GM19468 (cell line): ENCODE measurements around the gene CES3.
A peak's percentile ranks its signal among the peaks of the same experiment; 100 is the strongest.
"Not testable (repeated sequence)": the region's sequence is repeated elsewhere in the genome, so short reads cannot be mapped to it uniquely, and the experiment has no call there.

Experiments
- ATAC-seq: cut with Tn5 transposase; IDR thresholded peaks from one replicate; pipeline ENCODE4 v1.9.1; 2021; ENCODE audit warnings: mild to moderate bottlenecking, moderate library complexity, moderate number of reproducible peaks; ENCODE audit not compliant: unreplicated experiment; ENCODE audit errors: extremely low read depth

CES3 gene

DNA sequence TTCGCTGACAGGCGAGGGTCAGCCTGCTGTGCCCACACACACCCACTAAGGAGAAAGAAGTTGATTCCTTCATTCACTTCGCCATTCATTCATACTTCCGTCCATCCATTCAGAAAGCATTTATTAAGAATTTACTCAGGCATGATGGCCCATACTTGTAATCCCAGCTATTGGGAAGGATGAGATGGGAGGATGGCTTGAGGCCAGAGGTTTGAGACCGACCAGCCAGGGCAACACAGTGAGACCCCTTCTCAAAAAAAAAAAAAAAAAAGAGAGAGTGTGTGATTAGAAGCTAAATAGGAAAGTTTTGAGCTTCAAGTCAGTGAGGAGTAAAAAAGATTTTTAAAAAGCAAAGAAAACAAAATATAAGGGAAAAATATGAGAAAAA, 17.0 kb upstream of the CES3 start:
- no peak for ATAC-seq

GRCh38 chr16:66944971-66945370, 16.1 kb upstream of the CES3 start:
- not testable (repeated sequence) for ATAC-seq

GRCh38 chr16:66945939-66946338, 15.1 kb upstream of the CES3 start:
- ATAC-seq: no peak

- no peak for ATAC-seq
Observed at GRCh38 chr16:66946541-66946940, 14.5 kb upstream of the CES3 start.

- no peak for ATAC-seq
Observed at GRCh38 chr16:66946974-66947301, 14.1 kb upstream of the CES3 start.

- peak; percentile 37 for ATAC-seq
Observed at GRCh38 chr16:66947302-66948065, 13.6 kb upstream of the CES3 start.

DNA sequence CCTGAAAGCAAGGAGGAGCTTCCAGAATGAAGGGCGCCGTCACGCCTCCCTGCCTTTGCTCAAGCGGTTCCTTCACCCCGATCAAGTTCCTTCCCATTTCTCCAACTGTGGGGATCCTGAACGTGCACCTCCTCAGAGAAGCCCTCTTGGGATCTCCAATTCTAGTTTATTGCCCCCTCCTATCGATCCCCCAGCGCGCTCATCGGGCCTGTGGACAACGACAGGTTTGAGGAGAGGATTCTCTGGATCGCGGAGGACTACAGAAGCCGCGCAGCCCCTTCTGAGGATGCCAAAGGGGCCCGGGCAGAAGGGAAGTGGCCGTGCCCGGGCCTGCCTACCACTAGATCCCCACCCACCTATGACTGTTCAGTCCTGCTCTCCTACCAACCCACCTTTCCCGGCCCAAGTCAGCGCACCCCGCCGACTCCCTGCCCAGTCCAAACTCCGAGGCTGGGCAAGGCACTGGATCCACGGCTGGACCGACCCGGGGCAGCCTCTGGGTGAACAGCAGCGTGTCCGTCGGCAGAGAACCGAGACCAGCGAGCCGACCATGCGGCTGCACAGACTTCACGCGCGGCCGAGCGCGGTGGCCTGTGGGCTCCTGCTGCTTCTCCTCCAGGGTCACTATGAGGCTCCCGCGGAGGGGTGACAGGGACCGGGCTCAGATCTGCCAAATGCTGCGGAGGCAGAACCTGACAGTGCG, 12.8 kb upstream of the CES3 start:
- ATAC-seq: no peak

DNA sequence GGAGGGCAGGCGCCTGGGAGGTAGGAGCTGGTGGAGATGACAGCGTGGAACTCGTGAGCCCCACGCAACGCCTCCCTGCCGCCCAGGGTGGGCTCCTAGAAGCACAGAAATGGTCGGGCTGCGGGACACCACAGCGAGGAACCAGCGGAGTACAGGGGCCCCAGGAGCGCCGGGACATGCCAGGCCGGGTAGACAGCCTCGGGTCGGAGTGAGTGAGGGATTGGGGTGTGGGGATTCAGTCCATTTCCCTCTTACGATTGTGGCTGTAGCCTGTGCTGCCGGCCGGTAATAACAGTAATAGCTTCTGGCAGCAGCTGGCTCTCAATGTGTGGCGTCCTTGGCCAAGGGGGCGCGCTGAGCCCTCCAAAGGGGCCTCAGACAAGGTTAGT, 12.2 kb upstream of the CES3 start:
- ATAC-seq: no peak

DNA sequence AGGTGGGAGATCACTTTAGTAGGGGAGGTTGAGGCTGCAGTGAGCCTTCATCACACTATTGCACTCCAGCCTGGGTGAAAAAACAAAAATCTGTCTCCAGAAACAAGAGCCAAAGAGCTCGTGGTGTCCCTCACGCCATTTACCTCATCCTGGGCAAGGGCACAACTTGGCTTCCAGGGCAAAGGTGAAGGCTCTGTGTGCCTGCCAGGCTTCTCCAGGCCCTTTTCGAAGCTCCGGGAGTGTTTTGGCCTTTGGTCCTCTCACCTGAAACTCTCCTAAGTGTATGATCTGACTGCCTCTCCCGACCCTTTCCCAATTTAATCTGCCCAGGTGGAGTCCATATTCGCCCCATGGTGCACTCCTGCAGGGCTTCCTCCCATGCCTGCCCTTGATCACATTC, 11.6 kb upstream of the CES3 start:
- ATAC-seq: no peak

DNA sequence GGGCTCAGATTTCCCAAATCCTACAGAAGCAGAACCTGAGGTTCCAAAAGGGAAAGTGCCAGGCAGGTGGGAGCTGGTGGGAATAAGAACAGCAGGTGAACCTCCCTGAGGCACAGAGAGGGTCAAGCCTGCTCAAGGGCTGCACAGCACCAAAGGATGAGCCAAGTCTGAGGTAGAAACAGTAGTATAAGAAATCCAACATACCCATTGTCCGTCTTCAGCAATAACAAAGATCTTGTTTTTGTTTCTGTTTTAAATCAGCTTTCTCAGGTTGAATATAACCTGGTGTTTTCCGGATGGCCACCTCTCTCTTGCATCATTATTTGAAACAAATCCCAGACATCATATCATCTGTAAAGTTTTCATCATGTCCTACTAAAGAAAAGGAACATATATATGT, 10.6 kb upstream of the CES3 start:
- no peak for ATAC-seq

GRCh38 chr16:66950971-66951790, 9.9 kb upstream of the CES3 start:
- no peak for ATAC-seq

DNA sequence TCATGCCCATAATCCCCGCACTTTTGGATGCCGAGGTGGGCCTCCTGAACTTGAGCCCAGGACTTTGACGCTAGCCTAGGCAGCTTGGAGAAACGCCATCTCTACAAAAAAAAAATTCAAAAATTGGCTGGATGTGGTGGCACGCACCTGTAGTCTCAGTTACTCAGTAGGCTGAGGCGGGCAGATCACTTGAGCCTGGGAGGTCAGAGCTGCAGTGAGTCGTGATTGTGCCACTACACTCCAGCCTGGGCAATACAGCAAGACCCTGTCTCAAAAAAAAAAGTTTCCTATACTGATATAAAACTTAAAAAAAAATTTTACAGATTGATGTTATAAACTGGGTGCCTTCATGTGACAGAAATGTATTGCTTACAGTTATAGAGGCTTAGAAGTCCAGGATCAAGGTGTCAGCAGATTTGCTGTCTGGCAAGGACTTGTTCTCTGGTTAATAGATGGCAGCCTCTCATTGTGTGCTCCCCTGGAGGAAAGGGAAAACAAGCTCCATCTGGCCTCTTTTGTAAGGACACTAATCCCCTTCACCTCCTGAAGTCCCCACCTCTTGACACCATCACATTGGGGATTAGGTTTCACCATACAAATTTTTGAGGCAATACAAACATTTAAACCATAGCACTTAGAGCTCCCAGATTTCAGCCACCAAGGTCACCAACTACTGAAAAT, 8.5 kb upstream of the CES3 start:
- ATAC-seq: no peak

GRCh38 chr16:66953462-66954096, 7.5 kb upstream of the CES3 start:
- ATAC-seq: no peak

GRCh38 chr16:66954097-66954659, 6.9 kb upstream of the CES3 start:
- peak; percentile 48 for ATAC-seq

DNA sequence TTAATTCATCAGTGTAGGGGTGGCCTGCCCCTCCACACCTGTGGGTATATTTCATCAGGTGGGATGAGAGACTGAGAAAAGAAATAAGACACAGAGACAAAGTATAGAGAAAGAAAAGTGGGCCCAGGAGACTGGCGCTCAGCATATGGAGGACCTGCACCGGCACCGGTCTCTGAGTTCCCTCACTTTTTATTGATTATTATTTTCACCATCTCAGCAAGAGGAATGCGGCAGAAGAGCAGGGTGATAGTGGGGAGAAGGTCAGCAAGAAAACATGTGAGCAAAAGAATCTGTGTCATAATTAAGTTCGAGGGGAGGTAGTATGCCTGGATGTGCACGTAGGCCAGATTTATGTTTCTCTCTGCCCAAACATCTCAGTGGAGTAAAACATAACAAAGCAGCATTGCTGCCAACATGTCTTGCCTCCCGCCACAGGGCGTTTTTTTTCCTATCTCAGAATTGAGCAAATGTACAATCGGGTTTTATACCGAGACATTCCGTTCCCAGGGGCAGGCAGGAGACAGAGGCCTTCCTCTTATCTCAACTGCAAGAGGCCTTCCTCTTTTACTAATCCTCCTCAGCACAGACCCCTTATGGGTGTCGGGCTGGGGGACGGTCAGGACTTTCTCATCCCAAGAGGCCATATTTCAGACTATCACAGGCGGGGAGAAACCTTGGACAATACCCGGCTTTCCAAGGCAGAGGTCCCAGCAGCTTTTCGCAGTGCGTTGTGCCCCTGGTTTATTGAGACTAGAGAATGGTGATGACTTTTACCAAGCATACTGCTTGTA, 5.5 kb upstream of the CES3 start:
- not testable (repeated sequence) for ATAC-seq

GRCh38 chr16:66956154-66956457, 5.0 kb upstream of the CES3 start:
- ATAC-seq: not testable (repeated sequence)

DNA sequence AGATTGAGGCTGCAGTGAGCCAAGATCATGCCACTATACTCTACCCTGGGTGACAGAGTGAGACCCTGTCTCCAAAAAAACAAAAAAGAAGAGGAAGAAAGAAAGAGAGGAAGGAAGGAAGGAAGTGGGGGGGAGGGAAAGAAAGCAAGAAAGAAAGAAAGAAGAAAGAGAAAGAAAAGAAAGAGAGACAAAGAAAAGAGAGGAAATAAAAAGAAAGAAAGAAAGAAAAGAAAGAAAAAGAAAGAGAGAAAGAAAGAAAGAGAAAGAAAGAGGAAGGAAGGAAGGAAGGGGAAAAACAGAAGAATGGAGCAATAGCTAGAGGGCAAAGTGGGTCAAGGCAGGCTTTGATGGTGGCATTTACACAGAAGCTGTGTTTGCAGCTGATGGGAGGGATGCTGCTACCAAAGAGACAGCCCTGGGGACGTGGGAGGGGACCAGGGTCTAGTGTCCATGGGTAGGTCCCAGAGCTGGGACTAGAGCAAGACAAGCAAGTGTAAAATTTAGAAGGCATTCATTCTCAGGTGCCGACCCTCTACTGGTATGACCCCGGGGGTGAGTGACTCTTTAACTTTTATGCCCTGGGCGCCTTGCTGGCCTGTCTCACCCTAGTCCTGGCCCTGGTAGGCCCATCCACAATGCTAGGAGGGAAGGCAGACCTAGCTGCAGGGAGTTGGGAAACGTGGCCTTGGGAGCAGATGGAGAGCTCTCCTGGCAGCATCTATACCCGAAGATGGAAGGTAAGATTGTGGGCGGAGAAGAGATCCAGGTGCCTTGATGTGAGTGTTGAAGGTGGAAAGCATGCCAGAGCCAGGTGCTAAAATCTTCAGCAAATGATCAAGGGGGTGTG, 2.0 kb upstream of the CES3 start:
- ATAC-seq: no peak

- ATAC-seq: no peak
Observed at GRCh38 chr16:66959704-66960161, 1.3 kb upstream of the CES3 start.
